HG02970 (cell line): Measurements from ENCODE around the gene TPSG1.
"Not testable (repeated sequence)": the region's sequence is repeated elsewhere in the genome, so short reads cannot be mapped to it uniquely, and the experiment has no call there.

Experiments
- ATAC-seq: cut with Tn5 transposase; IDR thresholded peaks from one replicate; pipeline ENCODE4 v1.9.1; 2021; ENCODE audit warnings: mild to moderate bottlenecking, moderate library complexity, moderate number of reproducible peaks; ENCODE audit not compliant: unreplicated experiment, low FRiP score

The TPSG1 gene

DNA sequence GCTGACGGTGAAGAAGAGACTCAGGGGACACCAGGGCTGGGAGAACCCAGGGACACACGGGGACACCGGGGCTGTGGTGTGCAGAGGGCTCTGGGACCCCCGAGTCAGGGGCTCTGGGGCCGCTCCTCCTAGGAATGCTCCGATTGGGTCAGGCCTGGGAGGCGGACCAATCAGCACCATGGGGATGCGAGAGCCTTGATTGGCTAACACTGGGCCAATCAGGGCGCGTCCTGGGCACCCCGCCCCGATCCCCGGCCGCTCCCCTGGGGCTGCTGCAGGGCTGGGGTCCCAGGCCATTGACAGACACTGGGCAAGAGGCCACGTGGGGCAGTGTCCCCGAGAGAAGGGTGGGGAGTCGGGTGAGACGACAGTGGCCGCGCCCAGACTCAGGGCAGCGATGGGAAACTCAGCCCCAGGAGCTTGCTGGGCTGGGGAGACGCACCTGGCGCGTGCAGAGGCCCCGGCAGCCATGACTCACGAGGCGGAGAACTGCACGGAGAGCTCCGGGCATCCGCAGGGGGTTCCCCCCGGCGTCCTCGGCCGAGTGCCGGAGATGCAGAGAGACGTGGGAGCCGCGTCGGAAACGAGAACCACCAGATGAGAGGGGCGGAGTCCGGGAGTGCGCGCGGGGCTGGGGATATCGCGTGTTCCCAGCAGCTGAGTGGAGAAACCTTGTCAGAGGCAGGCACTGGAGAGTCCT, 7.1 kb upstream of the TPSG1 start:
- ATAC-seq, result not testable (repeated sequence)

- ATAC-seq, result not testable (repeated sequence)
Observed at GRCh38 chr16:1231301-1231700, 6.2 kb upstream of the TPSG1 start.

DNA sequence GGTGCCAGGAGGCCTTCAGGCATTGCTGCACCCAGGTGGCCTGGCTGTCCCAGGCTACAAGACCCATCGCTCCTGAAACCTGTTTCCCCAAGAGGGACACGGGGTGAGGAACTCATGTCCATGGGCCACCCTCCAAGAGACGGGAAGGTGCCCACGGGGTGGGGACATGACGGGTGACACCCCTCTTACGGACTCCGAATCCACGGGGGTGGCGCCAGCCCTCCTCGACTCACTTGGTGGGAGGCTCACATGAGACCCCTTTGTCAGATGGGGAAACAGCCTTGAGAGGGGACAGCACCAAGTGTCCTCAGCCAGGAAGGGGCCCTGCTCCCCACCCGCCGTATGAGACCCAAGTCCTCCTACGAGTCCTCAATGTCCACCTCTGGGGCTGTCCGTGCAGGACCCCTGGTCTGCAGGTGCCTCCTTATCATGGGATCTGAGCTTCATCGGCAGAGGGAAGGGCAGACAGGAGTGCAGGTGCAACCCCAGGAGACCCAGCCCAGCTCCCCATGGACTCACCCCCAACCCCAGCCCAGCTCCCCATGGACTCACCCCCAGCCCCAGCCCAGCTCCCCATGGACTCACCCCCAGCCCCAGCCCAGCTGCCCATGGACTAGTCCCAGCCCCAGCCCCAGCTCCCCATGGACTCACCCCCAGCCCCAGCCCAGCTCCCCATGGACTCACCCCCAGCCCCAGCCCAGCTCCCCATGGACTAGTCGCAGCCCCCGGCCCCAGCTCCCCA, 5.6 kb upstream of the TPSG1 start:
- not testable (repeated sequence) for ATAC-seq

- ATAC-seq, result not testable (repeated sequence)
Observed at GRCh38 chr16:1230084-1230470, 5.0 kb upstream of the TPSG1 start, which contains the start of gene TPSB2. TPSB2 (minus strand) TSS chr16:1230184; CDS start chr16:1229951, 233 bp downstream.

- ATAC-seq, result not testable (repeated sequence)
Observed at GRCh38 chr16:1229476-1229875, 4.4 kb upstream of the TPSG1 start.

GRCh38 chr16:1228227-1228626, 3.2 kb upstream of the TPSG1 start:
- ATAC-seq, result not testable (repeated sequence)

GRCh38 chr16:1226692-1227091, 1.6 kb upstream of the TPSG1 start:
- not testable (repeated sequence) for ATAC-seq

- ATAC-seq, result not testable (repeated sequence)
Observed at GRCh38 chr16:1225728-1226311, 752 bp upstream of the TPSG1 start.

- ATAC-seq, result no peak
Observed at GRCh38 chr16:1224558-1224957, 510 bp downstream of the TPSG1 start.

DNA sequence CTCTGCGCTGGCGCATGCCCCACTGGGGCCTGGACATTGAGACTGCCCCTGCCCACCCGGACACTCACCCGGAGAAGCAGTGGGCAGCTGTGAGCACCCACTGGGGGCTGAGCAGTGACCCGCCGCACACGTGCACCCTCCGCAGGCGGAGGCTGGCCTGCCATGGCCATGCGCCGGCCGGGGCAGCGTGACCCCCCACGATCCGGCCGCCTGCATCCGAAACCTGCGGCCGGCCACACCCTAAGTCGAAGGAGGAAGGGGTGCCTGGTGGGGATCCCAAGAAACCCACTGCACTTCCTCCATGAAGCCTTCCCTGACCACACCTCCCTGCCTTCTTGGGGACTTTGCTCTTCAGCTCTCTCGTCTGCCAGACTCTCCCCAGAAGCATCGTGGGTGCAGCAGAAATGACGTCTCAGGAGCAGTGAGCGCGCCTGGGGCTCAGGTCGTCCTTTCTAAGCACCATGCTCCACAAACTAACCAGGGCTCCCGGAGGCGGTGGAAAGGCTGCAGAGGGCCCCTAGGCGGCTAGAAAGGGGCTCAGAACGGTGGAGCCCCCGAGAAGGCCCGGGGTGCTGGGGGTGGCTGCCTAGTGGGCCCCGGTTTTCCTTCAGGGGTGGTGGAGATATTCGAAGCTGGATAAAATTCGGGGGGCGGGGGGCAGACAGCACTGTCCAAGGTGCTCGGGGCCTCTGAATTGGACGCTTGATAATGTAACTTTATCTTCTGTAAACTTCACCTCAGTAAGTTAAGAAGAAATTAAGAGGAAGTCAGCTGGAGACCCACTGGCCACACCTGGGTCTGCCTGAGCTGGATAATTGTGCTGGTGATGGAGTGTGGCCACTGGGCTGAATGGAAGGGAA, 1.5 kb downstream of the TPSG1 start:
- no peak for ATAC-seq

GRCh38 chr16:1222553-1223354, 2.3 kb downstream of the TPSG1 start:
- no peak for ATAC-seq

GRCh38 chr16:1221628-1222552, 3.2 kb downstream of the TPSG1 start:
- ATAC-seq, result no peak

- ATAC-seq, result no peak
Observed at GRCh38 chr16:1220841-1221627, 4.0 kb downstream of the TPSG1 start.

DNA sequence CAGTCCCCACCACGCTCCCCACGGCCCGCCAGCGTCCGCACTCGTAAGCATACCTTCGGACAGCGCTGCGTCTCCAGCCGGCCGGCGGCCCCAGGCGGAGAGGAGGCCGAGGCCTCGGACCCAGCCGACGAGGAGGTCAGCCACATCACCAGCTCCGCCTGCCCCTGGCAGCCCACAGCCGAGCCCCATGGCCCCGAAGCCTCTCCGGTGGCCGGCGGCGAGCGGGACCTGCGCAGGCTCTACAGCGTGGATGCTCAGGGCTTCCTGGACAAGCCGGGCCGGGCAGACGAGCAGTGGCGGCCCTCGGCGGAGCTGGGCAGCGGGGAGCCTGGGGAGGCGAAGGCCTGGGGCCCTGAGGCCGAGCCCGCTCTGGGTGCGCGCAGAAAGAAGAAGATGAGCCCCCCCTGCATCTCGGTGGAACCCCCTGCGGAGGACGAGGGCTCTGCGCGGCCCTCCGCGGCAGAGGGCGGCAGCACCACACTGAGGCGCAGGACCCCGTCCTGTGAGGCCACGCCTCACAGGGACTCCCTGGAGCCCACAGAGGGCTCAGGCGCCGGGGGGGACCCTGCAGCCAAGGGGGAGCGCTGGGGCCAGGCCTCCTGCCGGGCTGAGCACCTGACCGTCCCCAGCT, 4.9 kb downstream of the TPSG1 start:
- ATAC-seq, result no peak

- ATAC-seq, result no peak
Observed at GRCh38 chr16:1218930-1219611, 6.0 kb downstream of the TPSG1 start.

- ATAC-seq, result no peak
Observed at GRCh38 chr16:1218061-1218929, 6.8 kb downstream of the TPSG1 start.
